IPS DF 4.7 (cell line): ENCODE measurements around the gene EML5.

Source experiments
- DNase-seq: peaks from one replicate; pipeline ENCODE4 v3.0.0-alpha.2; 2013; ENCODE audit warnings: low spot score; ENCODE audit errors: extremely low read depth

The EML5 gene

DNA sequence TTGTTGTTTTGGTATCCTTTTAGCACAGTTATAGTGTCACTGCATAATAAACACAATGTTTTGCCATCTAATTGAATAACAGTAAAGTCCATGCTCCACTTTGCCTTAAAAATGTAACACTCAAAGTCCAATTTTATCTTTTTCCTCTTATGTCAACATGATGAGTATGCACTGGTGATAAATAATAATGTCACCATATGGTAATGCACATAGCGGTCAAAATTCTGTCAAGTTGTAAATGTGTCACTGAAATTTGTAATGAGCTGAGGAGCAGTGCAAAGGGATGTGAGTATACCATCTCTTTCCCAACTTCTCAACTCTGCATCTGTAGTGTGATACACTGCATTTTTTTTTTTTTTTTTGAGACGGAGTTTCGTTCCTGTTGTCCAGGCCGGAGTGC lies 65.7 kb downstream of the EML5 start:
- DNase-seq = no peak

DNA sequence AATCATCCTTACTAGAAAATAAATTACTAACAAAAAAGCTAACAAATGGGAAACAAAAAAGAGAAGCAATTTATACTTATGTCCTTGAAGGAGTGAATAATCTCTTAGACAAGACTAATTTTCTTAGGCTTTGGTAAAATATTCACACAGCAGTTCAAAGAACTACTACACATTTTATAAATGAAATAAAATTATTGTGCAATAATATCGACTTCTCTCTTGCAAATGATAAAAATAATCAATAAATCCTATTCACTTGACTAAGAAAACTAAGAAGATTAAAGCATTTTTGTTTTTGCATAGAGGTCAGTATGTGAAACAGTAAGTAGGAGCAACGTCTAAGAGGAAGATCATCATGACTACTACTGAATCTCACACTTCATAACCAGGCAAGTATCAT lies 82.0 kb downstream of the EML5 start:
- no peak for DNase-seq

DNA sequence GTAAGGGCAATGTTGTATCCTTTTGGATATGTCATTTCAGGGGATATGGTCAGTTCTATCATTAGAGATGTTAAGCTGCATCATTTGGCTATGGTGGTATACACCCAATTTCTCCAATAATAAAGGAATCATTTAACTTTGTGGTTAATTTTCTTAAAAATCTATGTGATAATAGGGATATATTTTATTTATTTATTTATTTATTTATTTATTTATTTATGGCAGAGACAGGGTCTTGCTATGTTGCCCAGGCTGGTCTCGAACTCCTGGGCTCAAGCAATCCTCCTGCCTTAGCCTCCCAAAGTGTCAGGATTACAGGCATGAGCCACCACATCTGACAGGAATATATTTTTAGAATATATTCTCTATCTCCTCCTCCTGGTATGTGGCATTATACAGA lies 85.7 kb downstream of the EML5 start:
- no peak for DNase-seq

DNA sequence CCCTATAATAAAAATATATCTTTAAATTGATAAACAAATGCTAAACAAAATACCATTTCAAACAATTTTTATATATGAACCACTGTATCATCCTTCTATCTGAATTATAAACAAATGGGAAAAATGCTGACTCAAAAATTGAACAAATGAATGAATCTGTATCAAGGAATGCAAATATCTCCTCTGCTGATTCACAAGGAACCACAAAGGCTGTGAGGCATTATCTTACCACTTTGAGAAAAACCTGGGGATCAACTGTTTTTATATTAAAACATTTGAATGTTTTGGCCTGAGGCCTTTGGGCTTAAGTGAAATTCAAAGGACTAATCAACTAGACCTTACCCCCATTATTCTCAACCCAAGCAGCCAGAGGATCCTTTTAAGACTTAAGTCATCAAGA lies 86.3 kb downstream of the EML5 start:
- no peak for DNase-seq

DNA sequence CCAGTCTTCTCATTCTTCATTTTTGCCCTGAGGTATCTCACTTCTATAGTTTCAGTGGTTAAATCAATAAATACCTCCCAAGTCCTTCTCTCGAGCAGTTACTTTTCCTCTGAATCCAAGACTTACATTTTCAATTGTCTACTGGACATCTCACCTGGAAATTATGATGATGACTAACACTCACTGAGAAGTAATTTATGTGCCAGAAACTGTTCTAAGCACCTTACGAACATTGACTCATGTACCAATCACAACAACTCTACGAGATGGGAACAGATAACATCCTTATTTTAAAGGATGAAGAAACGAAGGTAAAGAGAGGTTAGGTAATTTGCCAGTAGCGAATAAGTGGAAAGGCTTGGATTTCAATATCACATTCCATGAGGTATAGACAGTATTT lies 94.1 kb downstream of the EML5 start:
- DNase-seq = no peak

DNA sequence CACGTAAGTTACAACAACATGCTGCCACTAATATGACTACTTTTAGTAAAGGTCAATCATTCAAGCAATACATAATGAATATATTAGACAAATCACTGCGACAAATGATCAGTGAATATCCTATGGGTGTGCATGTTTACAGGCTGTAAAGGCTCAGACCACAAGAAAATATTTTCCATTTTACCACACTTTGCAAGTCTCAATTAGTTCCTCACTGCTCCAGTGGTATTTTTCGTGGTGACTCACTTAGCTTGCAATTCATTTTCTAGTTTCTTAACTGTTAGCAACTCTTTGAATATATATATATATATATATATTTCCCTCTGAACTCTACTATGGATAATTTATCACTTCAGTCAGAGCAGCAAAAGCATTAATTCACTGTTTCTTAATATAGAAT lies 96.9 kb downstream of the EML5 start:
- no peak for DNase-seq

DNA sequence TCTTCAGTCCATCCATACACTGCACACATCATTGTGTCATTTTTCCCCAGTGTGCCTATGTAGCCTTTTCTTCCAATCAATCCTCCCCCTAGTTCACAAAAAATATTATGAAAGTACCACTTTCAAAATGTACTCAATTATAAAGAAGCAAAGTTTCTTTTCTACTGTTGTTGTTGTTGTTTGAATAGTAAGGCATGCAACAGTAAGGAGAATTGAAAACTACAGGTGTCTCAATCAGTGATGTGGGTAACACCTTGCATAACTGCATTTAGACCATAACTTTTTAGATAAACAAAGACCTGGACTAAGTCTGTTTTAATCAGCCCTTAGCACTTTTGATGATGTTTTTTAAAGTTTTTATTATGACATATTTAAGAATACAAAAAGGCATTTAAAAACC lies 104.4 kb downstream of the EML5 start:
- DNase-seq = no peak

DNA sequence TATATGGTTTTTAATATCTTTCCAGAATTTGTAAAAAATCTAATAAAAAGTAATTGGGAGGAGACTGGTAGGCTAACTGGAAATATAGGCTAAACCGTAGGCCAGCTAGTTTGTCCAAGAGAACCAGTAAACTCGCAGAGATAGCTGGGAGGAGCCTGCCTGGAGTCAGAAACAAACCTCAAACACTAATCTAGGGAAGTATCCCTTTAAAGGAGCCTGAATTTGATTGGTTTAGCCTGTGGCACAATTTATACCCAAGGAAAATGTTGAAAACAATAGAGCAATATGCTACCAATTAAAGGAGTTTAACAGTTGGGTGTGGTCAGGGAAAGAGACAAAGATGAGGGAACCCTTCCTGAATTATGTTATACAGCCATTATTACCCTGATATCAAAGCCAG lies 109.6 kb downstream of the EML5 start:
- no peak for DNase-seq

DNA sequence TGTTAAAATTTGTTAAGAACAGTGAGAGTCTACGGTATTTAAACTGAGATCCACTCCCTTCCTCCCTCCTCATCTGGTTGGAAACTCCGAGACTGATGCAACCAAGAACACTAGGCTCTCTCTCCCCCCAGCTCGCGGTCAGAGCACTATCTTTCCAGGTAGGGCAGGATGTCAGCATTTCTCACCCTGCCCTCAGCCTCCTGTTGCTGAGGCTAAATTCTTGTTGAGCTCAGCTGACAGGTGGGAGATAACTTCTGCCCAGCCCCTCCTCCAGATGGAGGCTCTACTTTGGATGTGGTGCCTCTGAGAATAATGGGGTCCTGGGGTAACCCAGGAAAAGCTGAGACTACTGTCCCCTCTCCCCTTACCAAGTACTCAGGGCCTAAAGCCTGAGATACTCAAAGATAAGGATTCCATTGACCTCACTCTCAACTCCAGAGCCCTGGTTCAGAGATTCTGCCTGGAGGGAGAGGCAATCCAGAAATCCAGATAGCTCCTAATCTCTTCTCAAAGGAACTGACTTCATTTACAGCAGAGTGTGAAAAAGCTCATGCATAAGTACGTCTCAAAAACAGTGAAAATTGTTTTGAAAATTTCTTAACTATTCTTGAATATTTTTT lies 110.1 kb downstream of the EML5 start:
- DNase-seq = peak; percentile 25

DNA sequence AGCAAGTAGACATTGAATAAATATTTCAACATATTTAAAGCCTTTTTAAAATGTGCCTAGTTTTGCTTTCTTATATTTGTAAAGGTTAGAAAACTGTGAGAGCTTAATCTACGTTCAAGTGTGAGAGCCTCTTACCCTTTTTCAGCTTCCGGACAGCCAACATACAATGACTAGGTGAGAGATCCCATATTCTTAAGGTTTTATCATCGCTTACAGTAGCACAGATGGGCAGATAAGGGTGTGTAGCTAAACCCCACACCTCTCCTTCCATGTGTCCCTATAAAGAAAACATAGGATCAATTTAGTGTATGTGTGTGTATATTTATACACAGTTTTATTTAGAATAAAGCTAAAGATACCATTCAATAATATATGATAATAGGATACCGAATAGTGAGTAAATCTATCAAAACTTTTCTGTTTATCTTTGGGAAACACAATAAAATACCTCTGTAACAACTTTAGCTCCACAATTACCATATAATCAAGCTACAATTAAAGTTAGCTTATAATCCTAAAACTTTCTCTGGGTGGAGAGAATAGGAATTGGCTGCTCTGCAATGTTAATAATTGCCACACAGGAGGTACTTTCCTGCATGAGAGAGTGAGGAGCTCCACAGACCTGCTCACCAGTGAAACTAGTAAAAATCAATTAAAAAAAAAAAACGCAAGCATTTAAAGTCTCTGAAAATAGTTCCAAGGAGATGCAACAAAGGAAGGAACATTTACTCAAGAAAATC lies 110.8 kb downstream of the EML5 start:
- no peak for DNase-seq

DNA sequence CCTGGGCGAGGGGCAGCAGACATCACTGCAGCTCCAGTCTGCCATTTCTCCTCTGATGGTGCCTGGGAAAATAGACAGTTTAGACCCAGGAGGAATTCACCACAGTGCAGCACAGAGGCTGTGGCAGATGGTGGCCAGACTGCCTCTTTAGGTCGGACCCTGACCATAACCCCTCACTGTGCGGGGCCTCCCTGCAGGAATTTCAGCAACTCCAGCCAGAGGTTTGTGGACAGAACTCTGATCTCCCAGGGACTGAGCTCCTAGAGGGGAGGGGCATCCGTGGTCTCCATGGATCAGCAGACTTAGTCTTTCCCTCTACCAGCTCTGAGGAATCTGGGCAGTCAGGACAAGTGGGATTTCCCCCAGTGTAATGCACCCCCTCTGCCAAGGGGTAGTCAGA lies 123.4 kb downstream of the EML5 start:
- DNase-seq = no peak

DNA sequence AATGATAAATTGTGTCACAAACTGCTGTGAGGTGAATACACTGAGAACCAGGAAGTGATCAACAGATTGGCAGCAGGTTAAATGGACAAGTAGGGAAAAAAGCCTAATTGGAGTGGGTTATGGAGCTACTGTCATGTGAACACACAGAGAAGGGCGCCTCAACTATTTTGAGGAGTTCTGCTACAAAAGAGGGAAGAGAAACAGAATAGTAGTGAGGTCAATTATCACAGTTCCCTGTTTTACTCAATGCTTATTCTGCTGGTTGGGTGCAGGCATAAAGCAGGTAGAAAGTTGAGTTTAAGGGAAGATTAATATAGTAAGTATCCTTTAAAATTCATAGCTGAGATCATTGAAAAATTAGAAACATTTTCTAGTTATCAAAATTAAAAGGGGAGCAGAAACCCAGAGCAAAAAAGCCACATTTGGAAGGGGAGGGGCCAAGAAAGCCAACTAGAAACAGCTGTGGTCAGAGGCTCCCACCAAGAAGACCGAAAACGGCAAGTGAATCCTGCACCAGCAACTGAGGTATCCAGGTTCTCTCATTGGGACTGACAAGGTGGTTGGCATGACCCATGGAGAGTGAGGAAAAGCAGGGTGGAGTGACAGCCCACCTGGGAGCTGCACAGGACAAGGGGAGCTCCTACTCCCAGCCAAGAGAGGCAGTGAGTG lies 124.2 kb downstream of the EML5 start:
- DNase-seq = no peak

DNA sequence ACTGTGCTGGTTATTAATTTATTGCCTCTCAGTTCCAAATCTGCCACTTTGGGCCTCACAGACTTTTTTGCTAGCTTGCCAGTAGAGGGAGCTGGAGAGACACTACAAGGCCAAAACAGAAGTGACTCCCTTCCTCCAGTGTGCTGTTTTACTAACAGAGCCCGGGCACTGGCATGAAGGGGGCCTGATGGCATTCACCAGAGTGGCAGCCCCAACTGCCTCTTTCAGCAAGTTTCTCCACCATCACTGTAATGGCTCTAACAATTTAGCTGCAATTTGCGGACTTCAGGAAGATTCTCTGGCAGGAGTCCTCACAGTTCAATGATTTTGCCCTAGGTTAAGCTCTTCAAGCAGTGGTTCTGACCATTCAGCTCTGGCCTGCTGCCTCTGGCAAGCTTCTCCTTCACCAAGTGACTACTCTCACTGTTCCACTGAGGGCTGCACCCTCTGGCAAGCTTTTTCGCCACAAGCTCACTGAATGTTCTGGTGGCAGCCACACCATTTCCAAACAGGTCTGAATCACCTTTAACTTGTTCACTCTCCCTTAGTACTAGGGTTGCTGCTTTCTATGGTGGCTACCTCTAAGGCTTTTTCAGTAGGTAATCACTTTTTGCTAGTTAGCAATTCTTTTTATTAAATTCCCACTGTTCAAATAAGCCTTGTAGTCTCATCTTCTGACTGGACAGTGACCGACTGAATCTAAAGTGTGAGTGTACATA lies 125.0 kb downstream of the EML5 start:
- DNase-seq = peak; percentile 62

DNA sequence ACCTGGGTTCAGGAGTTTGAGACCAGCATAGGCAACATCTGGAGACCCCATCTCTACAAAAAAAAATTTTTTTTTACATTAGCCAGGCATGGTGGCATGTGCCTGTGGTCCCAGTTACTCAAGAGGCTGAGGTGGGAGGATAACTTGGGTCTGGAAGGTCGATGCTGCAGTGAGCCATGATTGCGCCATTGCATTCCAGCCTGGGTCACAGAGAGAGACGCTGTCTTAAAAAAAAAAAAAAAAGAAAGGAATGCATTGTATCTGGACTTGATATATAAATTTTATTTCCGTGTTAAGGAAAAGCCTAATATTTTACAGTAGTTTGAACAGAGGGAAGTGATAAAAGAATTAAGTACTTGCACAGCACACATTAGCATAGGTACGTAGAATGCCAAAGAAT lies 132.7 kb downstream of the EML5 start:
- DNase-seq = no peak

DNA sequence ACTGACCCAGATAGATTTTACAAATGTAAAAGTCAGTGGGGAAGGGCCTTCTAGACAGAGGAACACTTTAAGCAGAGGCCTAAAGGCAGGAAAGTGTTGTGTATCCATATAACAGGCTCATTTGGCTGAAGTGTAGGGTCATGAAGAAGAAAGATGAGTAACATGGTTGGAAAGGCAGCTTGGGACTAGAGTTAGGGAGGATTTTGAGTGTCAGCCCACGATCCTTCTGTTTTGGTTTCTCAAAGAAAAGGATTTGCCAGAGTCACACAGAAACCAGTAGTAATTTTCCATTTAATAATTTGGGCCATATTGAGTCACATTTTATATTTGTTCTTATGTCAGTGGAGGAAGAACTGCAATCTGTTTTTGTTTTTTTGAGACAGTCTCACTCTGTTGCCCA lies 153.5 kb downstream of the EML5 start:
- DNase-seq = no peak

DNA sequence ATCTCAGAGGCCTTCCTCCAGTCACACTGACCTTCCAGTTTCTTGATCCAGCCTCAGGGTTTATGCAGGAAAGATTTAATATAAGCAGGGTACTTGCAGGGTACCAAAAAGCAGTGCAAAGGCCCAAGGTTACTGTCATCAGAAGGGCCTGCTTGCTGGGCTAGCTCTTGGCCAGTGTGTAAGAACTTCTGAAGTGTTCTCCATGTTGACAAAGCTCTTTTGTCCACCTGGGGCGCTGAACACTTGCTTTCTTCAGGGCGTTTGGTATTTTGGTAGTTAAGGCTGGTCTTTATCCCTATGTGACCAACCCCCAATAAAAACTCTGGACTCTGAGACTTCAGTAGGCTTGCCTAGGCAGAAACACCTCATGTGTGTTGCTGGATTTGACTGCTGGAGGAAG lies 160.2 kb downstream of the EML5 start:
- no peak for DNase-seq

DNA sequence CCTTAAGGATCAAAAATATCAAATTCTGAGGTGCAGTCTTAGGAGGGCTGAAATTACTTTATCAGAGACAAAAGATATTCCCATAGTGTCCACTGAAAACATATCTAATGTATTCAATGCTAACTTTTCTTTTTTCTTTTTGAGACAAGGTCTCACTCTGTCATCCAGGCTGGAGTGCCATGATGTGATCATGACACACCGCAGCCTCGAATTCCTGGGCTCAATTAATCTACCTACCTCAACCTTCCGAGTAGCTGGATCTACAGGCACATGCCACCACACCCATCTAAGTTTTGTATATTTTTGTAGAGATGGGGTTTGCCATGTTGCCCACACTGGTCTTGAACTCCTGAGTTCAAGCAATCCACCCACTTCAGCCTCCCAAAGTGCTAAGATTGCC lies 161.7 kb downstream of the EML5 start:
- no peak for DNase-seq

DNA sequence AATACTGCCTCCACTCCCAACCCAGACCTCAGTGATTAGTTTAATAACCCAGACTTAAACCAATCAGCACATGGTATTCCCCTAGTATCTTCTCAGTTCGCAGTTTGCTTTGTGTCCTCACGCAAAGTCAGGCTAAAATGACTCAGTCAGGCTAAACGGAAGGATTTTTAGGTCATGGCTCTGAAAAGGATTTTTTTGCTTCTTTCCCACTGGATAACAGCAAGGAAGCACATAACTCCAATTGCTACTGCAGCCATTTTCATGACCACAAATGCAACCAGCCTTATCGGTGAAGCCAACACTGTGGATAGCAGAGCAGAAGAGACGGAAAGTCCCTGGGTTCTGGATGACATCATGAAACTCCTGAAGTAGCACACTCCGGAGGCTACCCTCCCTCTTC lies 162.2 kb downstream of the EML5 start:
- DNase-seq = no peak

DNA sequence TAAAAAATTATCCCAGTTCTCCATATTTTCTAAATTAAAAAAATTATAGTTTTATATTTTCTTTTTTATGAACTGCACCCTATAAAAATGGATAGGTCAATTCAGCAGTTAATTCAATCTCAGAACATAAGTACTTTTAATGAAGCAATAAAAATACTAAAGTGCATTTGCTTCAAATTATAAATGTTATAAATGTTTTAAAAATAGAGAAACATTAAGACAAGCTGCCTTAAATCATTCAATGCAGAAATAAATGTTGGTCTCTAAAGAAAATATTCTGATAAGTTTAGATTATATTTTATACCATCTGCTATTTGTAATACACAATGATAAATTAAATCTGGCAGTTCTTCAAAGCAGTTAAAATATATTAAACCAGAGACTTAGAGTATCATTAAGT lies 164.3 kb downstream of the EML5 start:
- no peak for DNase-seq

DNA sequence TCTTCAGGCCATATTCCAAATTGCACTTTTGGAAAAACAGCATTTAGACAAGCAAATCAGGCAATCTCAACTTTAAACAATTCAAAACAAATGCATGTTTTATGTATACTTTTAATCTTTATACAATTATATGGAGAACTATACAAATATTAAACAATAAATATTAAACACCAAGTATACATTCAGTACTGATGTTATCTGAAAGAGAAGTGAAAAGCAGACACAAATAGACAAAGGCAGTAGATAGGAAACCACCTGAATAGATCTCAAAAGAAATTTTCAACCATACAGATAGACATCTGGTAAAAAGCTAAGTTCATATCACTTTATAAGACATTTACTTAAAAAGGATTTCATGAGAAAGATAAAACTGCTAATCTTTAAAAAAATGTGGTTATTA lies 164.7 kb downstream of the EML5 start:
- DNase-seq = no peak

DNA sequence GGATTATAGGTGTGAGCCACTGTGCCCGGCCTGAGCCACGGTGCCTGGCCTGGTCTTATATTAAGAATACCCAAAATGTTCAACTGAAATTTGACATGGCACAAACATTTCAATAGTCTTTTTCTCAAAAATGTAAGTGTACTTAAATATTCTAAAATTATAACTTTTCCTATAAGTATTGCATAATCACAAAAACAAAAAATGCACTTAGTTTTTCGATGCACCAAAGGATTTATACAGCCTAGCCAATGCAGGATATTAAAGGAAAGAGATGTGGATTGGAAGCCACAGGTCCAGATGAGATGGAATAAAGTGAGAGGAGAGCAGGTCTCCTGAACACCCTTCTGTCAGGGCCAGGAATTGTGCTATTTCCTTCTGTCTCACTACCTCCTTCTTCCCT lies 167.1 kb downstream of the EML5 start:
- no peak for DNase-seq

DNA sequence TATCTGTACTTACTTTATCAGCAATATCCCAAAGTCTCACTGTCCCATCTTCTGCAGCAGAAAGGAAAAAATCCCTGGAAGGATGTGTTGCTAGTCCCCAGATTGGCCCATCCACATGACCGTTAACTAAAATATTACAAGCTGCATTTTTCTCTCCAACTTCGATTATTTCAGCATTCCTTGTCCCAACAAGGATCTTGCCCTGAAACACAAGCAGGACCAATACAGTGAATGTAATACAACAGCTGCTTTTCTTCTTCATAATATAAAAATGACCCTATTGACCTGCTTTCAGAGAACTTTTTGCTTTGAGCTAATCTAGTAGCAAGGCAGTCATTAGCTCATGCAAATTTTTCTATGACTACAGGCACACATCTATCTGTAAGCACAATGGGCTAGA lies 171.7 kb downstream of the EML5 start:
- no peak for DNase-seq
